Activated CD8-positive, alpha-beta T cell treated with anti-CD3 and anti-CD28 coated beads, Interleukin-2, amount 10 ng/mL, durations not matched to agents 7 days and 5 days (primary cell): ENCODE data around the gene CSMD2. TPM values are rescaled to one million over a fixed set of nuclear protein-coding genes. Genes with fewer than 3 reads are reported as not detected.

Experiments
- ATAC-seq: fragments of 150-1000 bp; cut with Tn5 transposase; one replicate; pipeline ENCODE4 v1.10.0; 2021; ENCODE audit warnings: moderate library complexity
- CTCF ChIA-PET: fragments of 350-600 bp; sonication (Branson Sonifier 250); formaldehyde crosslinking; loops from one replicate; lab custom pipeline; 2021; ENCODE audit warnings: antibody characterized with exemption; lab: Charles Lee
- POLR2A ChIA-PET: fragments of 350-600 bp; sonication (Branson Sonifier 250); formaldehyde crosslinking; loops from one replicate; lab custom pipeline; 2021; ENCODE audit warnings: antibody characterized with exemption; lab: Charles Lee
- DNase-seq: peaks from one replicate; pipeline ENCODE4 v3.0.0-alpha.2; 2020
- H3K27ac Mint-ChIP-seq: one replicate; pipeline ENCODE4 v1.8.0; 2021; ENCODE audit warnings: mild to moderate bottlenecking, mixed read lengths
- H3K27me3 Mint-ChIP-seq: one replicate; pipeline ENCODE4 v1.8.0; 2021; ENCODE audit warnings: low read depth, mixed read lengths
- H3K36me3 Mint-ChIP-seq: one replicate; pipeline ENCODE4 v1.8.0; 2021; ENCODE audit warnings: low read depth, mixed read lengths
- H3K4me1 Mint-ChIP-seq: one replicate; pipeline ENCODE4 v1.8.0; 2021; ENCODE audit warnings: low read depth, mixed read lengths
- H3K4me3 Mint-ChIP-seq: one replicate; pipeline ENCODE4 v1.8.0; 2021; ENCODE audit warnings: mild to moderate bottlenecking, mixed read lengths
- H3K9me3 Mint-ChIP-seq: one replicate; pipeline ENCODE4 v1.8.0; 2022; ENCODE audit warnings: mixed read lengths; ENCODE audit not compliant: insufficient read depth
- total RNA-seq, 2 experiments: library from RNA; stranded (reverse); gene quantifications; one replicate each; pipeline ENCODE4 v1.2.3, GENCODE V29; 2021

The CSMD2 gene
- total RNA-seq, 2 experiments from 2014 or later: not detected

DNA sequence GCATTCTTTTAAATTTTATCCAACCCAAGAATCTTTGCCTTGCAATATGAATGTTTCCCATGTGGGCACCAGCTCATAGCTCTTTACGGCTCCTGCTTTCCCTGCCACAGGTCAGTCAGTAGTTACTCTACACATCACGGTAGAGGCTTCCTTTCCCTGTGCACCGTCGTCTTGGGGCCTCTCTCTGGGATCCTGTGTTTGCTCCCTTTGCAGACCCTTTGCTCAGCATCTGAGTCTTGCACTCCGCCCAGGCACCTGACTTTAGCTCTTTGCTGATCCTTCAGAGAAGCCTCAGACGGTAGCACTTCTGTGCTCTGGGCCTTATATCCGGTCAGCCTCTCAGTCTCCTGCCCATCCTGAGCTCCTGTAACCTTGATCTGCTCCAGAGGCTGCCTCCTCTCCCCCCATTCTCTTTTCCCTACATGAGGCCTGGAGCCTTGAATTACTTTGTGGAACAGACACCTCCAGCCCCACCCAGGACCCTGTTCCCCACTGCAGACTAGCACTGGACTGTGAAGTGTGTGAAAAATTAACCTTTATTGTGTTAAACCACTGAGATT is 484.7 kb downstream of the CSMD2 start:
- no peaks in the 10 kb centered on the region for H3K9me3 Mint-ChIP-seq
- no peak overlapping the region for H3K27ac Mint-ChIP-seq
- no peaks in the 10 kb centered on the region for H3K4me1 Mint-ChIP-seq
- ChIA-PET POLR2A (no interaction called here), CTCF (no interaction called here)
- no peak for DNase-seq
- peaks cover 3% of the 10 kb centered on the region for H3K27me3 Mint-ChIP-seq
- H3K36me3 Mint-ChIP-seq: no peaks in the 10 kb centered on the region
- H3K4me3 Mint-ChIP-seq: no peak overlapping the region
- no peak for ATAC-seq

GRCh38 chr1:33670567-33670966 is 494.5 kb downstream of the CSMD2 start:
- ATAC-seq: no peak
- CTCF ChIA-PET: no interaction called here
- H3K27me3 Mint-ChIP-seq: peaks cover 2% of the 10 kb centered on the region

DNA sequence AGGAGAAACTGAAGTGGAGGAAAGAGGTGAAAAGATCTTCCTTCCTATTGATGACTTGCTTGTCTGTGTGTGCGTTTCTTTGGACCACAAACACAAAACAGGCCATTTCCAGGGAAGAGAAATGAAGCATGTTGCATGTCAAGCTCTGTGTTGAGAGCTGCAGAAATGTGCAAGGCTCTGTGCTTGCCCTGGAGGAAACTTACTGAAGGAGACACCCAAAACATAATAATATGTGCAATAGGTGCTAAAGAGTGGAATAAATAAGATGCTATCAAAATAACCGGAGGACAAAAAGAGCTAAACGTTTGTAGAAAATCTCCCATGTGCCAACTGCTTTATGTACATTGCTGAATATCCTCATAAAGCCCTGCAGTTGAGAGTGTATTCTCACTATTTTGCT is 496.3 kb downstream of the CSMD2 start:
- Mint-ChIP-seq H3K9me3 (no peaks in the 10 kb centered on the region), H3K4me1 (no peaks in the 10 kb centered on the region), H3K36me3 (no peaks in the 10 kb centered on the region), H3K27me3 (no peaks in the 10 kb centered on the region), H3K27ac (no peak overlapping the region), H3K4me3 (no peak overlapping the region)
- ChIA-PET POLR2A (no interaction called here), CTCF (no interaction called here)
- no peak for DNase-seq
- ATAC-seq: no peak

More at GRCh38 chr1:33670567-33670966, 494.5 kb downstream of the CSMD2 start:
- H3K9me3 Mint-ChIP-seq: no peaks in the 10 kb centered on the region
- no peaks in the 10 kb centered on the region for H3K36me3 Mint-ChIP-seq
- no peaks in the 10 kb centered on the region for H3K4me1 Mint-ChIP-seq
- POLR2A ChIA-PET: no interaction called here
- no peak overlapping the region for H3K27ac Mint-ChIP-seq
- no peak for DNase-seq
- no peak overlapping the region for H3K4me3 Mint-ChIP-seq

- no peaks in the 10 kb centered on the region for H3K36me3 Mint-ChIP-seq
- H3K27ac Mint-ChIP-seq: no peak overlapping the region
- no peaks in the 10 kb centered on the region for H3K9me3 Mint-ChIP-seq
- no peak for ATAC-seq
- H3K27me3 Mint-ChIP-seq: no peaks in the 10 kb centered on the region
- no peak for DNase-seq
- ChIA-PET CTCF (interaction anchor here (0.7 kb wide), 1 partner anchor 35 kb away, joined by 3 read pairs; no protein-coding TSS in a partner anchor), POLR2A (interaction anchor here (0.6 kb wide), 1 partner anchor 110 kb away, joined by 3 read pairs; no protein-coding TSS in a partner anchor)
- no peak overlapping the region for H3K4me3 Mint-ChIP-seq
- no peaks in the 10 kb centered on the region for H3K4me1 Mint-ChIP-seq
Measured at GRCh38 chr1:33667386-33668282, 497.4 kb downstream of the CSMD2 start.

- Mint-ChIP-seq H3K4me1 (no peaks in the 10 kb centered on the region), H3K27ac (no peak overlapping the region), H3K36me3 (no peaks in the 10 kb centered on the region), H3K9me3 (no peaks in the 10 kb centered on the region), H3K4me3 (no peak overlapping the region), H3K27me3 (peaks cover 5% of the 10 kb centered on the region)
- POLR2A ChIA-PET: interaction anchor here (0.6 kb wide), 1 partner anchor 111 kb away, joined by 3 read pairs; no protein-coding TSS in a partner anchor
- ATAC-seq (no peak), DNase-seq (no peak)
- CTCF ChIA-PET: no interaction called here
Measured at GRCh38 chr1:33666616-33667015, 498.4 kb downstream of the CSMD2 start.

DNA sequence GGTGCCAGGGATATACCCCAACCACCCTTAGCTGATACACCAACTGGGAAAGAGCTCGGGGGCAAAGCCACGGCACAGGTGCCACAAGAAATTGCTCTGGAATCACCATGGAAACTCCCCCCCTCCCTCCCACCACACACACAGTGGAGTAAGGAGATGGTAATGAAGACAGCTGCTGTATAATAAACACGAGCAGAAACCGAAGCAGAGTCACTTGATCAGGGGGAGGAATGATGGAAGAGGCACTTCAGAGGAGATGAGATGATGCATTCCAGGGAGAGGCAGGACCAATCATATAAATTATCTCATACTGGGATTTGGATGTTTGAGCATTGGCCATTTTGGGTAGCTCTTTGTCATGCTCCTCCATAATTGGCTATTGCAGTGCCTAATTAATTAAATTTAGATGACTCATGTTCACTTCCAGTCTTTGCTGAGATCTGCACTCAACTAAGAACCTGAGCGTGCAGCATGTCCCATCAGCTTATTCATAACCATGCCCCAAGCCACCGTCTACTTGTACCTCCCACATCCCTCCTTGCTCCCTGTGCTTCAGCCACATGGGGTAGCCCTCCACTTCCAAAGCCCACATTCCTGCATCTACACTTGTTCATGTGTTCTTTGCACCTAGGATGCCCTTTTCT is 503.1 kb downstream of the CSMD2 start:
- H3K4me3 Mint-ChIP-seq: no peak overlapping the region
- H3K36me3 Mint-ChIP-seq: no peaks in the 10 kb centered on the region
- POLR2A ChIA-PET: no interaction called here
- H3K9me3 Mint-ChIP-seq: no peaks in the 10 kb centered on the region
- CTCF ChIA-PET: no interaction called here
- H3K27ac Mint-ChIP-seq: no peak overlapping the region
- peaks cover 7% of the 10 kb centered on the region for H3K27me3 Mint-ChIP-seq
- ATAC-seq: no peak
- no peak for DNase-seq
- no peaks in the 10 kb centered on the region for H3K4me1 Mint-ChIP-seq

- no peak for ATAC-seq
Measured at GRCh38 chr1:33660956-33661355, 504.1 kb downstream of the CSMD2 start.

DNA sequence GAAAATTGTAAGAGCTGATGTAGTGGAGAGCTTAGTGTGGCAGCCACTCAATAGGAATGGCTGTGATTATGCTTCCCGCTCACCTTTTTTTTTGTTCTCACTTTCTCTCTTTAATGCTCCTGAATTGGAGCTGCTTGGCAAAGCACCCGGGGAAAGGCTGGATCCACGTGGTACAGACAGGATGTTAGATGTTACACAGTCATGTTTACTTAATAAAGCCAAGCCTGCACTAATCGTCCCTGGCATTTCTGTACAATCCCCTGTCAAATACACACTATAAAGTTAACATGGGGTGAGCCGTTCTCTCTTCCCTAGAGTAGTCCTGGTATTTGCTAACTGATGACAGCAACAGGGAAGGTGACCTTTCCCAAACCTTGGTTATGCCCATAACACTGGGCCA is 504.8 kb downstream of the CSMD2 start:
- Mint-ChIP-seq H3K9me3 (no peaks in the 10 kb centered on the region), H3K36me3 (no peaks in the 10 kb centered on the region), H3K27ac (no peak overlapping the region), H3K4me3 (no peak overlapping the region), H3K27me3 (peaks cover 7% of the 10 kb centered on the region), H3K4me1 (no peaks in the 10 kb centered on the region)
- DNase-seq (no peak), ATAC-seq (no peak)
- ChIA-PET CTCF (no interaction called here), POLR2A (no interaction called here)

More at GRCh38 chr1:33660956-33661355, 504.1 kb downstream of the CSMD2 start:
- no peak for DNase-seq
- ChIA-PET POLR2A (no interaction called here), CTCF (no interaction called here)
- no peak overlapping the region for H3K27ac Mint-ChIP-seq
- no peaks in the 10 kb centered on the region for H3K4me1 Mint-ChIP-seq
- H3K36me3 Mint-ChIP-seq: no peaks in the 10 kb centered on the region
- H3K9me3 Mint-ChIP-seq: no peaks in the 10 kb centered on the region
- H3K4me3 Mint-ChIP-seq: no peak overlapping the region
- H3K27me3 Mint-ChIP-seq: peaks cover 7% of the 10 kb centered on the region

- ATAC-seq (no peak), DNase-seq (no peak)
- H3K4me1 Mint-ChIP-seq: no peaks in the 10 kb centered on the region
- H3K9me3 Mint-ChIP-seq: no peaks in the 10 kb centered on the region
- ChIA-PET POLR2A (no interaction called here), CTCF (no interaction called here)
- peaks cover 7% of the 10 kb centered on the region for H3K27me3 Mint-ChIP-seq
- no peaks in the 10 kb centered on the region for H3K36me3 Mint-ChIP-seq
- H3K4me3 Mint-ChIP-seq: no peak overlapping the region
- H3K27ac Mint-ChIP-seq: no peak overlapping the region
Measured at GRCh38 chr1:33659641-33660040, 505.4 kb downstream of the CSMD2 start.

DNA sequence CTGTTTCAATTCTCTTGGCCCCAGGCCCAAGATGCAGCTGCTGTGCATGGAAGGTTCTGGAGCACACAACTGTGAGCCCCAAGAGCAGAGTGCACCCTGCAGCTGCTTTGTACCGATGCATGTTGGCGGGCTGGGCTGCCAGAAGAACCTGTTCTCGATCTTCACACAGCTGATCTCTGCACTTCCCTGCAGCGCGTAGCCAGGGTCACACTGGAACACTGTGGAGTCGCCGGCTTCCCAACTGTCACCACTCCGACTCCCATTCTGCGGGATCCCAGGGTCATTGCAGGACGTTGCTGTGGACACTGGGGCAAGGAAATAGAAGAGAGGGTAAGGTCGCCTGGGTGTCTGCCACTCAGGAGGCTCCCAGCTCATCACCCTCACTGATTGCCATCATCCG is 507.2 kb downstream of the CSMD2 start:
- ChIA-PET POLR2A (no interaction called here), CTCF (interaction anchor here (1.1 kb wide), 1 partner anchor 25 kb away, joined by 3 read pairs; no protein-coding TSS in a partner anchor)
- Mint-ChIP-seq H3K27ac (no peak overlapping the region), H3K36me3 (no peaks in the 10 kb centered on the region), H3K27me3 (peaks cover 7% of the 10 kb centered on the region), H3K4me3 (no peak overlapping the region), H3K4me1 (no peaks in the 10 kb centered on the region), H3K9me3 (no peaks in the 10 kb centered on the region)
- ATAC-seq (no peak), DNase-seq (no peak)

DNA sequence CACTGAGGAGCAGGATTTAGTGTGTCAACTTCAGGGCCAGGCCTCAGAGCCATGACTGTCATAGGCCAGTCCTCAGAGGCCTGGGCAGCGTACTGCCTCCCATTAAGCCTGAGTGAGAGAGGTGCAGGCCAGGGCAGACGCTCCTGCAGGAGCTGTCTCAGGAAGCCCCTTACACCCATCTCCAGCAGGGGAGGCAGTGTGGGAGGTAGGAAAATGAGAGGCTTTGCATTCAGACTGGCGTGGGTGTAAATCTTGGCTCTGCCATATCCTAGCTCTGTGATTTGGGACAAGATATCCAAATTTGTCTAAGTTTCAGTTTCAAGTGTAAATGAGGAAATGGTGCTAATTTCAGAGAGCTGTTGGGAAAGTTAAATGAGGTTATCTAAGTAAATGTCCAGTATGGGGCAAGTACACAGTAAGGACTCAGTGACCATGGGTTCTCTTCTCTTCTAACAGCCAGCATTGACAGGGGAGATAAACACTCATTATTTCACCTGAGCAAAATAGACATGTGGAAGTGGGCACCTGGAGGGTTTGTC is 508.5 kb downstream of the CSMD2 start:
- Mint-ChIP-seq H3K27ac (no peak overlapping the region), H3K27me3 (peaks cover 3% of the 10 kb centered on the region), H3K9me3 (no peaks in the 10 kb centered on the region), H3K4me1 (no peaks in the 10 kb centered on the region), H3K4me3 (no peak overlapping the region), H3K36me3 (no peaks in the 10 kb centered on the region)
- CTCF ChIA-PET: no interaction called here
- POLR2A ChIA-PET: no interaction called here
- DNase-seq (no peak), ATAC-seq (no peak)
